Measurements from ENCODE around the gene CAPS. TPM values are rescaled to one million over a fixed set of nuclear protein-coding genes. Genes with fewer than 3 reads are reported as not detected.
A peak's percentile ranks its signal among the peaks of the same experiment; 100 is the strongest.
"Not testable (repeated sequence)": the region's sequence is repeated elsewhere in the genome, so short reads cannot be mapped to it uniquely, and the experiment has no call there.

Gene CAPS
- total RNA-seq, 1 donor from 2014 or later: 8.2 TPM

DNA sequence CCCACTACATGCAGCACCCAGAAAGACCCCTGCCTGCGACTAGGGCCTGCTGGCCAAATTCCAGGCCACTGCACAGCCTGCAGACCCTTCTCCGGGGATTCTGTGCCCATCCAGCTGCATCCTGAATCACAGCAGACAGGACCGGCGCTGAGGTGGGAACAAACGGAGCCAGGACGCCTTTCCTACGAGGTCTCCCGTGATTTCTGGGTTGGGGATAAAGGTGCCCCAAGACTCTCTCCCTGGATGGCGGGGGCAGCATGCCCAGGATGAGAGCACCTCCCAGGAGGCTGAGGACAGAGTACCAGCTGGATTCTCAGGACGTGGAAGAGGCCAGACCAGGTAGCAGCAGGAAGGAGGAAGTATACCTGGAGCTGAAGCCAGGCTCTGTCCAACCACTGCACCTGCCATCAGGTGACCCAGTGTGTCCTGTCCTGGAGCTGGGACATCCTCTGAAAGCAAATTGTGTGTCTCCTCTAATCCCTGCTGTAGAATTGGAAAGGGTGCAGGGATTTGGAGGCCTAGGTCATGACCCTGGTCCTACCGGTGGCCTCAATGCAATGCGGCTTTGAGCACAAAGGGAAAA lies 40.3 kb upstream of the CAPS start:
- TF ChIP-seq, protein P1, sequence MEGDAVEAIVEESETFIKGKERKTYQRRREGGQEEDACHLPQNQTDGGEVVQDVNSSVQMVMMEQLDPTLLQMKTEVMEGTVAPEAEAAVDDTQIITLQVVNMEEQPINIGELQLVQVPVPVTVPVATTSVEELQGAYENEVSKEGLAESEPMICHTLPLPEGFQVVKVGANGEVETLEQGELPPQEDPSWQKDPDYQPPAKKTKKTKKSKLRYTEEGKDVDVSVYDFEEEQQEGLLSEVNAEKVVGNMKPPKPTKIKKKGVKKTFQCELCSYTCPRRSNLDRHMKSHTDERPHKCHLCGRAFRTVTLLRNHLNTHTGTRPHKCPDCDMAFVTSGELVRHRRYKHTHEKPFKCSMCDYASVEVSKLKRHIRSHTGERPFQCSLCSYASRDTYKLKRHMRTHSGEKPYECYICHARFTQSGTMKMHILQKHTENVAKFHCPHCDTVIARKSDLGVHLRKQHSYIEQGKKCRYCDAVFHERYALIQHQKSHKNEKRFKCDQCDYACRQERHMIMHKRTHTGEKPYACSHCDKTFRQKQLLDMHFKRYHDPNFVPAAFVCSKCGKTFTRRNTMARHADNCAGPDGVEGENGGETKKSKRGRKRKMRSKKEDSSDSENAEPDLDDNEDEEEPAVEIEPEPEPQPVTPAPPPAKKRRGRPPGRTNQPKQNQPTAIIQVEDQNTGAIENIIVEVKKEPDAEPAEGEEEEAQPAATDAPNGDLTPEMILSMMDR (IDR thresholded peaks at IDR 0.05; ENCODE audit: insufficient read depth, low read length, severe bottlenecking): no peak
- no peak for DNase-seq (ENCODE audit: low read depth)
- no peak for FAIRE-seq
- Histone ChIP-seq H3K27me3 (ENCODE audit: control insufficient read depth, insufficient read depth, low read length) (no peaks in the 10 kb centered on the region), H3K4me3 (ENCODE audit: low read depth, low read length) (no peak overlapping the region), H3K36me3 (ENCODE audit: control insufficient read depth, insufficient read depth, low read length) (no peaks in the 10 kb centered on the region)

DNA sequence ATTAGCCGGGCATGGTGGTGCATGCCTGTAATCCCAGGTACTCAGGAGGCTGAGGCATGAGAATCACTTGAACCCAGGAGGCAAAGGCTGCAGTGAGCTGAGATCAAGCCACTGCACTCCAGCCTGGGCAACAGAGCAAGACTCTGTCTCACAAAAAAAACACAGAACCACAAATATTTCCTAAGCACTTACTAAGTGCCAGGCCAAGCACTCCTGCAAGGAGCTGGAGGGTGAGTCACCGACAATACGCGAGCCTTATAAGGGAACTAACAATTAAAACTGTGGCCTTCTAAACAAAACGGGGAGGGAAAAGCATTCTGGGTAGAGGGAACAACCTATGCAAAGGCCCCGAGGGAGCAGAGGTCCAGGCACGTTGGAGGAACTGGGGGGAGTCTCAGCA lies 39.6 kb upstream of the CAPS start:
- not testable (repeated sequence) for FAIRE-seq; H3K36me3 ChIP-seq (ENCODE audit: control insufficient read depth, insufficient read depth, low read length); H3K27me3 ChIP-seq (ENCODE audit: control insufficient read depth, insufficient read depth, low read length); H3K4me3 ChIP-seq (ENCODE audit: low read depth, low read length)
- peak; percentile 47 for DNase-seq (ENCODE audit: low read depth)

DNA sequence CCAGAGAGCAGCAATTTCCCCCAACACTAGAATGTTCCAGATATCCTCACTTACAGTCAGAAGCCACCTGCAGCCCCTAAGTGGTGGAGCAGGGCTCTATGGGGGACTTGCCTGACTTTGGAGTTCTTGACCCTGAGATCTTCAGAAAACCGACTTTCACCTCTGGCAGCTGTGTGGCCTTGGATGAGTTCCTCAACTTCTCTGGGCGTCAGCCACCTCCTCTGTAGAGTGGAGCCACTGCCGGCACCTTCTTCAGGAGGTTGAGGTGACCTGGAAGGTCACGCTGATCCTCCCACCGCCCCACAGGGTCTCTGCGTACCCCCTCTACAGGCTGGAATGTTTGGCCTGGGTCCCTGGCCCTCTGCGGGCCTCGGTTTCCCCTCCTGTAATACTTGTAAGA lies 36.6 kb upstream of the CAPS start:
- TF ChIP-seq, protein P1 (IDR thresholded peaks at IDR 0.05; ENCODE audit: insufficient read depth, low read length, severe bottlenecking): no peak
- H3K36me3 ChIP-seq (ENCODE audit: control insufficient read depth, insufficient read depth, low read length): no peaks in the 10 kb centered on the region
- no peak overlapping the region for H3K4me3 ChIP-seq (ENCODE audit: low read depth, low read length)
- DNase-seq (ENCODE audit: low read depth) (no peak), FAIRE-seq (peak; percentile 64)
- H3K27me3 ChIP-seq (ENCODE audit: control insufficient read depth, insufficient read depth, low read length): no peaks in the 10 kb centered on the region

DNA sequence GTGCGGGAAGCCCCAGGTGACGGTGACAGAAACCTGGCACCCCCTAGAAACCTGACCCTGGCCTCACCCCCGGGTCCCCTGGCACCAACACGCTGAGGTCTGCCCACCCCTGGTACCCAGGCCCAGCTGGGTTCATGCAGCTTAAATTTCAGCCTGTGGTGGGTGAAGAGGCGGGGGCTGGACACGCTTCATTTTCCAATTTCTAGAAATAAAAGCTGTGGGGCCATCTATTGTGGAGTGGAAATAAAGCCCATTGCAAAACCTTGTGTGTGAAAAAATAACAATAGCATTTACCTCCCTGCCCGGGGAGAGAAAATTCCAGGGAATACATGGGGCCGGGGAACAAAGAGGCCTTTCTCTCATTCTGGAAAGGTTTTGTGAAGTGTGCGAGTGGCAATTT lies 36.2 kb upstream of the CAPS start:
- no peak for DNase-seq (ENCODE audit: low read depth)
- Histone ChIP-seq H3K36me3 (ENCODE audit: control insufficient read depth, insufficient read depth, low read length) (no peaks in the 10 kb centered on the region), H3K27me3 (ENCODE audit: control insufficient read depth, insufficient read depth, low read length) (no peaks in the 10 kb centered on the region), H3K4me3 (ENCODE audit: low read depth, low read length) (no peak overlapping the region)
- TF ChIP-seq, protein P1 (IDR thresholded peaks at IDR 0.05; ENCODE audit: insufficient read depth, low read length, severe bottlenecking): no peak
- no peak for FAIRE-seq

DNA sequence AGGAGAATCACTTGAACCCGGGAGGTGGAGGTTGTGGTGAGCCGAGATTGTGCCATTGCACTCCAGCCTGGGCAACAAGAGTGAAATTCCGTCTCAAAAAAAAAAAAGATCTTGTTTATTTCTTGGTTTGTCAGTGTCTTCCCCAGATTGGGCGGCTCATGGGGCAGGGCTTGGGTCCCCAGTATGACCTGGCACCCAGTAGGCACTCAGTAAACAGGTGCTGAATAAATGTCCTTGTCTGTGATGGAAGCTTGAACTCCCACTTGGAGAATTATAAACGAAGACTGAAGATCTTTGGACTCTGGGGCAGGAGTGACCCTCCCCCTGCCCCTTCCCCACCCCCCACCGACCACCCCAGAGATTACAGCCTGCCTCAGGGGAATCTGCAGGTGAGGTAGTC lies 33.9 kb upstream of the CAPS start:
- DNase-seq (ENCODE audit: low read depth) (no peak), FAIRE-seq (no peak)
- TF ChIP-seq, protein P1 (IDR thresholded peaks at IDR 0.05; ENCODE audit: insufficient read depth, low read length, severe bottlenecking): no peak
- no peaks in the 10 kb centered on the region for H3K27me3 ChIP-seq (ENCODE audit: control insufficient read depth, insufficient read depth, low read length)
- H3K36me3 ChIP-seq (ENCODE audit: control insufficient read depth, insufficient read depth, low read length): no peaks in the 10 kb centered on the region
- no peak overlapping the region for H3K4me3 ChIP-seq (ENCODE audit: low read depth, low read length)

DNA sequence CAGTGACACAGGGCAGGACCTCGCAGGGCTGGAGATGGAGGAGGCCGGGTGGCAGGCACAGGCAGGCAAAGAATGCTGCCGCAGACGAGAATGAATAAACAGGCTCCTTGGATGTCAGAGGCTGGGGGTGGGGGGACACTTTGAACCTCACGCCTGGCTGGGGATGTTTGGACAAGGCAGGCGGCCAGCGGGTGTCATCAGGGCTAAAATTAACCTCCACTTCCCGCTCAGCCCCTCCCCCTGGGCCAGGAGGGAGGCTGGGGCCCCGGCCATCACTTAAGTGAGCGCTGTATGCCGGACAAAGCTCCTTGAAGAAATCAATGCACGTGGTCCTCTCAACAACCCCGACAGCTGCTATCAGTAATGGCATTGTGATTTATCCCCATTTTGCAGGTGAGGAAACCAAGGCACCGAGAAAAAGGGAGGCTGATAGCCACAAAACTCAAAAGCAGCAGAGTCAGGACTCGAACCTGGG lies 33.4 kb upstream of the CAPS start:
- peak; percentile 48 for DNase-seq (ENCODE audit: low read depth)
- no peak for FAIRE-seq

More for the DNA sequence above, 33.4 kb upstream of the CAPS start:
- H3K27me3 ChIP-seq (ENCODE audit: control insufficient read depth, insufficient read depth, low read length): no peaks in the 10 kb centered on the region
- no peaks in the 10 kb centered on the region for H3K36me3 ChIP-seq (ENCODE audit: control insufficient read depth, insufficient read depth, low read length)
- TF ChIP-seq, protein P1 (IDR thresholded peaks at IDR 0.05; ENCODE audit: insufficient read depth, low read length, severe bottlenecking): no peak
- no peak overlapping the region for H3K4me3 ChIP-seq (ENCODE audit: low read depth, low read length)
